HG03139 (cell line): Measurements from ENCODE around the gene LPCAT2.

Source experiments
- ATAC-seq: cut with Tn5 transposase; IDR thresholded peaks from one replicate; pipeline ENCODE4 v1.9.1; 2021; ENCODE audit not compliant: unreplicated experiment

Gene LPCAT2

GRCh38 chr16:55479430-55480140 lies 29.3 kb upstream of the LPCAT2 start:
- ATAC-seq: no peak

GRCh38 chr16:55480228-55480655 lies 28.6 kb upstream of the LPCAT2 start:
- ATAC-seq: no peak

- no peak for ATAC-seq
These were observed 27.8 kb upstream of the LPCAT2 start for GRCh38 chr16:55481023-55481422.

- no peak for ATAC-seq
These were observed 26.8 kb upstream of the LPCAT2 start for GRCh38 chr16:55482056-55482455.

GRCh38 chr16:55487048-55487803 lies 21.6 kb upstream of the LPCAT2 start:
- no peak for ATAC-seq

- no peak for ATAC-seq
These were observed 20.6 kb upstream of the LPCAT2 start for GRCh38 chr16:55488306-55488705.

- no peak for ATAC-seq
These were observed 19.5 kb upstream of the LPCAT2 start for GRCh38 chr16:55489119-55489955.

GRCh38 chr16:55489956-55490265 lies 19.0 kb upstream of the LPCAT2 start:
- ATAC-seq: no peak

GRCh38 chr16:55490301-55490700 lies 18.6 kb upstream of the LPCAT2 start:
- no peak for ATAC-seq

GRCh38 chr16:55491691-55492090 lies 17.2 kb upstream of the LPCAT2 start:
- ATAC-seq: no peak

- no peak for ATAC-seq
These were observed 16.0 kb upstream of the LPCAT2 start for GRCh38 chr16:55492756-55493380.

- ATAC-seq: no peak
These were observed 13.9 kb upstream of the LPCAT2 start for GRCh38 chr16:55494994-55495421.

GRCh38 chr16:55495616-55496289 lies 13.1 kb upstream of the LPCAT2 start:
- ATAC-seq: no peak

- ATAC-seq: no peak
These were observed 12.2 kb upstream of the LPCAT2 start for GRCh38 chr16:55496509-55497145.

GRCh38 chr16:55497558-55497957 lies 11.3 kb upstream of the LPCAT2 start:
- no peak for ATAC-seq

GRCh38 chr16:55498101-55498500 lies 10.8 kb upstream of the LPCAT2 start:
- ATAC-seq: no peak

- ATAC-seq: no peak
These were observed 9.6 kb upstream of the LPCAT2 start for GRCh38 chr16:55499281-55499680.

GRCh38 chr16:55499951-55500529 lies 8.8 kb upstream of the LPCAT2 start:
- ATAC-seq: no peak

GRCh38 chr16:55500530-55501011 lies 8.3 kb upstream of the LPCAT2 start:
- ATAC-seq: no peak
